HG03442 (cell line): ENCODE measurements around the gene HK3.

Experiments
- ATAC-seq: cut with Tn5 transposase; IDR thresholded peaks from one replicate; pipeline ENCODE4 v1.9.1; 2021; ENCODE audit warnings: mild to moderate bottlenecking, moderate library complexity; ENCODE audit not compliant: unreplicated experiment

The HK3 gene

GRCh38 chr5:176899296-176899891, at the start of gene HK3:
Gene HK3 (minus strand): TSS chr5:176899346. CDS start chr5:176896159, 3,187 bp downstream.
- no peak for ATAC-seq

GRCh38 chr5:176948458-176948857, 49.3 kb upstream of the HK3 start:
- ATAC-seq: no peak

GRCh38 chr5:176947847-176948246, 48.7 kb upstream of the HK3 start:
- no peak for ATAC-seq

GRCh38 chr5:176944268-176944667, 45.1 kb upstream of the HK3 start:
- no peak for ATAC-seq

GRCh38 chr5:176943816-176944215, 44.7 kb upstream of the HK3 start:
- no peak for ATAC-seq

- ATAC-seq: no peak
These were observed 42.8 kb upstream of the HK3 start for GRCh38 chr5:176941951-176942350.

- no peak for ATAC-seq
These were observed 39.3 kb upstream of the HK3 start for GRCh38 chr5:176938472-176938871.

- no peak for ATAC-seq
These were observed 35.9 kb upstream of the HK3 start for GRCh38 chr5:176935017-176935416.

GRCh38 chr5:176934309-176934930, 35.3 kb upstream of the HK3 start:
- no peak for ATAC-seq

- no peak for ATAC-seq
These were observed 30.5 kb upstream of the HK3 start for GRCh38 chr5:176929654-176930053.

- no peak for ATAC-seq
These were observed 28.4 kb upstream of the HK3 start for GRCh38 chr5:176927562-176927961.

GRCh38 chr5:176922817-176923216, 23.7 kb upstream of the HK3 start:
- no peak for ATAC-seq

GRCh38 chr5:176921714-176922113, 22.6 kb upstream of the HK3 start:
- ATAC-seq: no peak

- ATAC-seq: no peak
These were observed 19.5 kb upstream of the HK3 start for GRCh38 chr5:176918613-176919012.

GRCh38 chr5:176916337-176916736, 17.2 kb upstream of the HK3 start:
- no peak for ATAC-seq

- no peak for ATAC-seq
These were observed 16.8 kb upstream of the HK3 start for GRCh38 chr5:176915906-176916305.

- ATAC-seq: no peak
These were observed 13.0 kb upstream of the HK3 start for GRCh38 chr5:176912115-176912514.

GRCh38 chr5:176908675-176909368, 9.7 kb upstream of the HK3 start:
- no peak for ATAC-seq

- ATAC-seq: no peak
These were observed 7.7 kb upstream of the HK3 start for GRCh38 chr5:176906796-176907195.

- ATAC-seq: no peak
These were observed 7.0 kb upstream of the HK3 start for GRCh38 chr5:176906126-176906525.

GRCh38 chr5:176904276-176904675, 5.1 kb upstream of the HK3 start:
- ATAC-seq: no peak

GRCh38 chr5:176902911-176903664, 3.9 kb upstream of the HK3 start:
- ATAC-seq: no peak
